ENCODE measurements around the gene FHOD3. TPM values are rescaled to one million over a fixed set of nuclear protein-coding genes. Genes with fewer than 3 reads are reported as not detected.

Gene FHOD3
- total RNA-seq, 2 donors from 2014 or later: 66.0 to 114 TPM

DNA sequence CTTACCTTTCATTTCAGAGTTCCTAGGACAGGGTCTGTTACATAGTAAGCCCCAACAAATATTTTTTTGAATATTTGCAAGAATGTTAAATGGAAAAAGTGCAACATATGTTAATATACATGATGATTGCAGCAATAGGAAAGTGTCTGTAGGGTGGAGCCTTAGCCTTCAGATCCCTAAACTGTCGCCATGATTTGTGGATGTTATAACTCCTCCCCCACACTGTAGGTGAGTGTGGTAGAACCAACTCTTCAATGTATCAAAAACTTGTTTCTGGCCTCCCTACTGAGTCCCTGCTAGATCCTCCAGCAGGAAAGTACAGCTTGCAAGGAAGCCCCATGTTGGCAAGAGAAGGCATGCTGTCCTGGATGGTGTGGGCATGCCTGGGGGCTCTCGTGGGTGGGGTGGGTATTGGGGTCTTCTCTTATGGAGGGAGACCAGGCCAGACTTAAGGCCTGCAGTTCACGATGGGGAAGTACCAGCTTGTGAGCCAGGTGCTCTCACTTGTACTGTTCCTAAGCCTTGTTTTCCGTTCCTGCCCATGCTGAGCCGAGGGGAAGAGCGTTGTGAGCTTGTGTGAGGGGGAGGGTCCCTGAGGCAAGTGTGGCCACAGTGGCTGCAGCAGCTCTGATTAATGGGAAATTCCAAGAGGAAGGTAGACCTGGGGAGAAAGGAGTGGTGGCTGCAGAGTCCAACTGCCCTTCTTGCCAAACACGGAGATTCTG is 11.4 kb downstream of the FHOD3 start:
- TF ChIP-seq, protein P1, sequence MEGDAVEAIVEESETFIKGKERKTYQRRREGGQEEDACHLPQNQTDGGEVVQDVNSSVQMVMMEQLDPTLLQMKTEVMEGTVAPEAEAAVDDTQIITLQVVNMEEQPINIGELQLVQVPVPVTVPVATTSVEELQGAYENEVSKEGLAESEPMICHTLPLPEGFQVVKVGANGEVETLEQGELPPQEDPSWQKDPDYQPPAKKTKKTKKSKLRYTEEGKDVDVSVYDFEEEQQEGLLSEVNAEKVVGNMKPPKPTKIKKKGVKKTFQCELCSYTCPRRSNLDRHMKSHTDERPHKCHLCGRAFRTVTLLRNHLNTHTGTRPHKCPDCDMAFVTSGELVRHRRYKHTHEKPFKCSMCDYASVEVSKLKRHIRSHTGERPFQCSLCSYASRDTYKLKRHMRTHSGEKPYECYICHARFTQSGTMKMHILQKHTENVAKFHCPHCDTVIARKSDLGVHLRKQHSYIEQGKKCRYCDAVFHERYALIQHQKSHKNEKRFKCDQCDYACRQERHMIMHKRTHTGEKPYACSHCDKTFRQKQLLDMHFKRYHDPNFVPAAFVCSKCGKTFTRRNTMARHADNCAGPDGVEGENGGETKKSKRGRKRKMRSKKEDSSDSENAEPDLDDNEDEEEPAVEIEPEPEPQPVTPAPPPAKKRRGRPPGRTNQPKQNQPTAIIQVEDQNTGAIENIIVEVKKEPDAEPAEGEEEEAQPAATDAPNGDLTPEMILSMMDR (IDR thresholded peaks at IDR 0.05): no peak
- no peak for DNase-seq (ENCODE audit: low spot score)
- no peak overlapping the region for H3K4me3 ChIP-seq
- H3K36me3 ChIP-seq: no peaks in the 10 kb centered on the region
- peak overlapping the region; percentile 6 to 48 for H3K27ac ChIP-seq
- no peaks in the 10 kb centered on the region for H3K27me3 ChIP-seq
- H3K4me1 ChIP-seq: peaks cover 0 to 43% of the 10 kb centered on the region in 2 donors
- no peaks in the 10 kb centered on the region for H3K9me3 ChIP-seq

DNA sequence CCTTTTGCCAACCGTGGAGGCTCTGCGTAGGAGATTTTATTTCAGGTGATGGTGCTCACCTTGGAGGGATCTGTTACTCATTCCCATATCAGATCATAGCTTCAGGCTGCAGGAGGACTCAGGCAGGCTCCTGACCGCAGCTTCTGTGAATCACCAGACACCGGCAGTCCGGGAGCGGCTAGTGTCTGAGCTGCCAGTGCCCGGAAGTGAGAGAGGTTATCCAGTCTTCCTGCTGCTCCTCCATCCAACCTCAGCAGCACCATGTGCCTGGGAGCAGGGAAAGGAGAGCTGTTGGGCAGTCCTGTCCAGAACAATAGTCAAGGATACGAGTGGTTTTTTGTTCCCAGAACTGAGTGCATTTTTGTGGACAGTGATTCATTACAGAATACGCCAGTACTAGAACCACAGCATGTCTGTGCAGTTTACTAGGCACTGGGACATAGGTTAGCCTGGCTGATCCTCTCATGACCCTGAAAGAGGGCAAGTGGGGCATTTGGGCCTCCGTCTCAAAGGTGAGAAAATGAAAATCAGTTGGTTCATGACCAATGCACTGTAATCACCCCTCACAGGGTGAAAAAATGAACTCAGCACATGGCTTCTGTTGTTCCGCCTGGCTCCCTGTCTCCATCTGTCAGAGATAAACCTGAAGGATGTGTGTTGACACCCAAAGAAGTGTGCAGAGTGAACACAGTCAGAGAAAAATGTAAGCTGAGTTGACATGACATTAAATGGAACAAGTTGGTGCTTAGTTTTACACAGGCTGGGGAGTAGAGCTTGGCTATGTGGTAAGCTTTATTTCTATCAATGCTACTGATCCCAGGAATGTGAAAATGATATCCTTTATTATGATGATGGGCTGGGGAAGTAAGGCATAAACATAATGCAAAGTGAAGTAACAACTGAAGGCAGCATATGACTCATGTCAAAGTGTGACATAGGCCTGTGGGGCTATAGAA is 12.2 kb downstream of the FHOD3 start:
- DNase-seq (ENCODE audit: low spot score): peak; percentile 50
- no peak overlapping the region for H3K4me3 ChIP-seq
- no peaks in the 10 kb centered on the region for H3K27me3 ChIP-seq
- no peaks in the 10 kb centered on the region for H3K36me3 ChIP-seq
- peak overlapping the region; percentile 6 to 51 for H3K27ac ChIP-seq
- H3K4me1 ChIP-seq: peaks cover 0 to 51% of the 10 kb centered on the region in 2 donors
- no peaks in the 10 kb centered on the region for H3K9me3 ChIP-seq
- TF ChIP-seq, protein P1 (IDR thresholded peaks at IDR 0.05): no peak

DNA sequence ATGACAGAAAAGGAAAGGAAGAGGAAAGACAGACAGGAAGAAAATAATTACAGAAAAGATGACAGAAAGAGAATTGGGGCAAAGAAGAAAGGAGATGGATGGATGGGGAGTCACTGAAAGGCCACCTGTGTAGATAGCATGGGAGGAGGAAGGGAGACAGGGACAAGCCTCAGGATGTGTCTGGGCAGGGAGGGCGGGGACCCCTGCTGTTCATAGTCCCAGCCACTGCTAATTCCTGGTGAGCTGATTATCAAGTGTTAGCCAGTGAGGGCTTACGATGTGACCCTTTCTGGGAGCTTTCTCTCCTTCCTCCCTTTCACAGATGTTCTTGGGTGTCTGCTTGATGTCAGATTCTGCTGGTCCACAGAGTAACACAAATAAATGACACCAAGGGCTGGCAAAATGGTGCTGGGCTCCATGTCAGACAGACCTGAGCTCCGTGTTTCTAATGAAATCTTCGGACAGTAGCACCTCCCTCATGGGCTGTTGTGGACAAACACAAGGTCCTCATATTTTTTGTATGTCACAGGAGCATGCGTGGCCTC is 13.6 kb downstream of the FHOD3 start:
- TF ChIP-seq, protein P1 (IDR thresholded peaks at IDR 0.05): no peak
- Histone ChIP-seq H3K36me3 (no peaks in the 10 kb centered on the region), H3K4me1 (peaks cover 0 to 53% of the 10 kb centered on the region in 2 donors), H3K4me3 (no peak overlapping the region), H3K27ac (no peak overlapping the region), H3K9me3 (no peaks in the 10 kb centered on the region), H3K27me3 (no peaks in the 10 kb centered on the region)
- DNase-seq (ENCODE audit: low spot score): no peak

DNA sequence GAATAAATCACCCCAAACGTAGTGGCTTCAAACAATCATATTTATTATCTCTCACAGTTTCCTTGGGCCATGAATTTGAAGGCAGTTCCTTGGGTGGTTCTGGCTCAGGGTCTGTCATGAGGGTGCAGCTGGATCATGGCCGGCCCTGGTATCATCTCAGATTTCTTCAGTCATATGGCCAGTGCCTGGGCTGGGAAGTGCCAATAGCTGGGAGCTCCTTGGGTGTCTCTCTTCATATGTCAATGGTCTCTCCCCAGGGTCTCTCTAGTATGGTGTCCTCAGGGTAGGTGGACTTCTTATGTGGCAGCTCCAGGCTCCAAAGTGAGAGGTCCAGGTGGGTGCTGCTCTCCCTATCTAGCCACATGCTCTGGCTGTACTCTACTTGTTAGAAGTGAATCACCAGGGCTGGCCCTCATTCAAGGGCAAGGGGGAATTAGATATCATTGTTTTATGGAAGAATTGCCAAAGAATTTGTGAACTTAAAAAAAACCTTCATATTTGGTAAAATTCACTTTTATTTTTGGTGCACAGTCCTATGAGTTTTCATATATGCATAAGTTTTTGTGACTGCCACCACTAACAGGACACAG is 15.4 kb downstream of the FHOD3 start:
- H3K27ac ChIP-seq: peak overlapping the region in 1 of 2 donors; percentile 0
- no peak overlapping the region for H3K4me3 ChIP-seq
- DNase-seq (ENCODE audit: low spot score): peak; percentile 57
- no peaks in the 10 kb centered on the region for H3K36me3 ChIP-seq
- TF ChIP-seq, protein P1 (IDR thresholded peaks at IDR 0.05): no peak
- peaks cover 0 to 40% of the 10 kb centered on the region in 2 donors for H3K4me1 ChIP-seq
- no peaks in the 10 kb centered on the region for H3K27me3 ChIP-seq
- H3K9me3 ChIP-seq: no peaks in the 10 kb centered on the region

DNA sequence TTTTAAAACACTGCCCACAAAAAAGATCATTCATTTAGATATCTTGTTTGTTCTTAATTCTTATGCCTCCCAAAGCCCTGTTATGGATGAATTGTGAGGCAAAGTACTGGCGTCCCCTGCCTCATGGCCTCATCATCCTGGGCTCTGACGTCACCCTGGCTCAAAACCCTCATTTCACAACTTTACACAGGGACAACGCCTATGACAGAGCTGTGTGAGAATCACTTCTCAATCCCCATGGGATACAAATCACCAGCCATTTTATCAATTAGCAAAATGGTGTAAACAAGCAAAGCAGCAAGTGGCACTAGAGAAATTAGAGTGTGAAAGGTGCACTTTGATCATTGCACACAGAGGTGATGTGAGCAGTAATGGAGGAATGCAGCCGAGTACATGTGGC is 16.6 kb downstream of the FHOD3 start:
- H3K9me3 ChIP-seq: peaks cover 0 to 5% of the 10 kb centered on the region in 2 donors
- H3K4me1 ChIP-seq: peaks cover 0 to 35% of the 10 kb centered on the region in 2 donors
- H3K27ac ChIP-seq: no peak overlapping the region
- TF ChIP-seq, protein P1 (IDR thresholded peaks at IDR 0.05): no peak
- H3K36me3 ChIP-seq: no peaks in the 10 kb centered on the region
- peak; percentile 68 for DNase-seq (ENCODE audit: low spot score)
- H3K27me3 ChIP-seq: no peaks in the 10 kb centered on the region
- no peak overlapping the region for H3K4me3 ChIP-seq

Measured in right atrium auricular region (tissue), 2 donors.